ENCODE data around the gene NAGLU.

NAGLU gene

DNA sequence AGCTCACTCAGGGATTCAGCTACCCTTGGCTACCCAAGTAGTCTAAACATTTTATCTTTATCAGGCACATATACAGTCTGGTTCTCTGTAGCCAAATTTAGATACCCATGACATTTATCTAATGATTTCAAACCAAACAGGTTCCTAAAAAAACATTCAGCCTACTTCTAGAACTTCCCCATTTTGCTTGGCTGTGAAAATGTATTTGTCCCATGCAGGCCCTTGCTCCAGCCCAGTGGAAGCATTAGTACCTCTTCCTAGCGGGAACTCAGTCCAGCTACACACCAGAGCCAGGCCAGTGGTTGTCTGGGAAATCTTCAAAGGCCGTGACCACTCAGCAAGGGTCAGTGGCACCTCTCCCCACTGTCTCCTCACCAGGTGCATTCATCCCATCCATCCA is 26.2 kb upstream of the NAGLU start:
- H3K9ac ChIP-seq (ENCODE audit: low read depth in 1 of 2, low read length in 2 of 2) = no peak overlapping the region
- peaks cover 46 to 64% of the 10 kb centered on the region in 2 donors for H3K36me3 ChIP-seq (ENCODE audit: control insufficient read depth in 1 of 2, insufficient read depth in 2 of 2, low read length in 2 of 2)
- H3K4me3 ChIP-seq (ENCODE audit: low read depth in 1 of 2, low read length in 2 of 2) = no peak overlapping the region
- H3K27ac ChIP-seq (ENCODE audit: low read depth, low read length) = no peak overlapping the region
- H3K4me1 ChIP-seq (ENCODE audit: control insufficient read depth in 1 of 2, insufficient read depth in 2 of 2, low read length in 2 of 2) = peaks cover 5 to 6% of the 10 kb centered on the region in 2 donors
- no peaks in the 10 kb centered on the region for H3K9me3 ChIP-seq (ENCODE audit: control insufficient read depth in 1 of 2, low read length in 2 of 2)
- H3K27me3 ChIP-seq (ENCODE audit: control insufficient read depth in 1 of 2, insufficient read depth in 2 of 2, low read length in 2 of 2) = no peaks in the 10 kb centered on the region

GRCh38 chr17:42512246-42512645 is 23.8 kb upstream of the NAGLU start:
- peaks cover 36 to 52% of the 10 kb centered on the region in 2 donors for H3K36me3 ChIP-seq (ENCODE audit: control insufficient read depth in 1 of 2, insufficient read depth in 2 of 2, low read length in 2 of 2)
- no peak overlapping the region for H3K4me3 ChIP-seq (ENCODE audit: low read depth in 1 of 2, low read length in 2 of 2)
- no peaks in the 10 kb centered on the region for H3K9me3 ChIP-seq (ENCODE audit: control insufficient read depth in 1 of 2, low read length in 2 of 2)
- peaks cover 6 to 9% of the 10 kb centered on the region in 2 donors for H3K4me1 ChIP-seq (ENCODE audit: control insufficient read depth in 1 of 2, insufficient read depth in 2 of 2, low read length in 2 of 2)
- H3K9ac ChIP-seq (ENCODE audit: low read depth in 1 of 2, low read length in 2 of 2) = no peak overlapping the region
- H3K27me3 ChIP-seq (ENCODE audit: control insufficient read depth in 1 of 2, insufficient read depth in 2 of 2, low read length in 2 of 2) = no peaks in the 10 kb centered on the region
- peak overlapping the region; percentile 71 for H3K27ac ChIP-seq (ENCODE audit: low read depth, low read length)

DNA sequence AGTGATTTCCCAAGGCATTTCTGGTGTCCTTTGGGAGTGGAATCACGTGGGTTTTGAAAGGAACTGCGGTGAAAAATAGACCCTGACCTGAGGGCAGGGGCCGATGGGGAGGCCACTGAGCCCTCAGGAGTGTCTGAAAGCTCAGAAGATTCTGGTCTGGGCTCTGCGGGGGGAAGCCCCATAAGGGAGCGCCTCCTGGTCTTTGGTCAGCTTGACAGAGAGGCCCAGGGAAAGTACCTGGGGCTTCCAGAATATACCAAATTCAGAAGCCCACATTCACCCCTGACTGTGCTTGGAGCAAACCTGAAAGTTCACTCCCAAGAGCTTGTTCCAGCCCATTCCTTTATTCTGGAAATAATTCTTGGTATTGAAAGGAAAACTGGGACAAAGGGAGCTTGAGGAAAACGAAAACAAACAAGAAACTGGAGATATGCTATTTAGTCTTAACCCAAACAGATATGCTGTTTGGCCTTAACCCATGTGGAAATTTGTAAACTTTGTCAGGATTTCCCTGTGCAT is 23.2 kb upstream of the NAGLU start:
- peak overlapping the region; percentile 71 for H3K27ac ChIP-seq (ENCODE audit: low read depth, low read length)
- no peak overlapping the region for H3K4me3 ChIP-seq (ENCODE audit: low read depth in 1 of 2, low read length in 2 of 2)
- no peaks in the 10 kb centered on the region for H3K27me3 ChIP-seq (ENCODE audit: control insufficient read depth in 1 of 2, insufficient read depth in 2 of 2, low read length in 2 of 2)
- peaks cover 9 to 14% of the 10 kb centered on the region in 2 donors for H3K4me1 ChIP-seq (ENCODE audit: control insufficient read depth in 1 of 2, insufficient read depth in 2 of 2, low read length in 2 of 2)
- H3K9me3 ChIP-seq (ENCODE audit: control insufficient read depth in 1 of 2, low read length in 2 of 2) = no peaks in the 10 kb centered on the region
- H3K36me3 ChIP-seq (ENCODE audit: control insufficient read depth in 1 of 2, insufficient read depth in 2 of 2, low read length in 2 of 2) = peaks cover 33 to 46% of the 10 kb centered on the region in 2 donors
- H3K9ac ChIP-seq (ENCODE audit: low read depth in 1 of 2, low read length in 2 of 2) = no peak overlapping the region

- H3K4me3 ChIP-seq (ENCODE audit: low read depth in 1 of 2, low read length in 2 of 2) = no peak overlapping the region
- H3K9ac ChIP-seq (ENCODE audit: low read depth in 1 of 2, low read length in 2 of 2) = no peak overlapping the region
- no peaks in the 10 kb centered on the region for H3K9me3 ChIP-seq (ENCODE audit: control insufficient read depth in 1 of 2, low read length in 2 of 2)
- H3K27ac ChIP-seq (ENCODE audit: low read depth, low read length) = no peak overlapping the region
- peaks cover 24 to 37% of the 10 kb centered on the region in 2 donors for H3K36me3 ChIP-seq (ENCODE audit: control insufficient read depth in 1 of 2, insufficient read depth in 2 of 2, low read length in 2 of 2)
- H3K27me3 ChIP-seq (ENCODE audit: control insufficient read depth in 1 of 2, insufficient read depth in 2 of 2, low read length in 2 of 2) = no peaks in the 10 kb centered on the region
- H3K4me1 ChIP-seq (ENCODE audit: control insufficient read depth in 1 of 2, insufficient read depth in 2 of 2, low read length in 2 of 2) = peaks cover 18 to 23% of the 10 kb centered on the region in 2 donors
These were observed 22.4 kb upstream of the NAGLU start for GRCh38 chr17:42513686-42514085.

DNA sequence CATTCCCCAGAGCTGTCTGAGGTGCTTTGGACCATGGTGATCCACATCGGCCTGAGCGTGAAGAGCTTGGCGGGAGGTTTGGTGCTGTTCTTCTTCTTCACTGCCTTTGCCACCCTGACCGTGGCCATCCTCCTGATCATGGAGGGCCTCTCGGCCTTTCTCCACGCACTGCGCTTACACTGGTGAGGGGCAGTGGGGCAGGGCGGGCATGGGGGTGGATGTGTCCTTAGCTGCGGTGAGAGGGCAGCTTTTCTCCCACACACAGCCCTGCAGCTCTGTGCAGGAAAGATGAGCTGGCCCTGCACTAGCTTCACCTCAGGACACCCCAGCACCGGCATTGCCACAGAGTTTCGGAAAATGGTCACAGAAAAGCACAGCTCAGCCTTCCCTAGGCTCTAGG is 21.8 kb upstream of the NAGLU start:
- H3K4me3 ChIP-seq (ENCODE audit: low read depth in 1 of 2, low read length in 2 of 2) = no peak overlapping the region
- H3K36me3 ChIP-seq (ENCODE audit: control insufficient read depth in 1 of 2, insufficient read depth in 2 of 2, low read length in 2 of 2) = peaks cover 18 to 31% of the 10 kb centered on the region in 2 donors
- peaks cover 24 to 28% of the 10 kb centered on the region in 2 donors for H3K4me1 ChIP-seq (ENCODE audit: control insufficient read depth in 1 of 2, insufficient read depth in 2 of 2, low read length in 2 of 2)
- no peaks in the 10 kb centered on the region for H3K27me3 ChIP-seq (ENCODE audit: control insufficient read depth in 1 of 2, insufficient read depth in 2 of 2, low read length in 2 of 2)
- no peak overlapping the region for H3K27ac ChIP-seq (ENCODE audit: low read depth, low read length)
- no peaks in the 10 kb centered on the region for H3K9me3 ChIP-seq (ENCODE audit: control insufficient read depth in 1 of 2, low read length in 2 of 2)
- H3K9ac ChIP-seq (ENCODE audit: low read depth in 1 of 2, low read length in 2 of 2) = no peak overlapping the region

- peaks cover 13 to 27% of the 10 kb centered on the region in 2 donors for H3K36me3 ChIP-seq (ENCODE audit: control insufficient read depth in 1 of 2, insufficient read depth in 2 of 2, low read length in 2 of 2)
- H3K27ac ChIP-seq (ENCODE audit: low read depth, low read length) = no peak overlapping the region
These were observed 21.2 kb upstream of the NAGLU start for GRCh38 chr17:42514867-42515266.

DNA sequence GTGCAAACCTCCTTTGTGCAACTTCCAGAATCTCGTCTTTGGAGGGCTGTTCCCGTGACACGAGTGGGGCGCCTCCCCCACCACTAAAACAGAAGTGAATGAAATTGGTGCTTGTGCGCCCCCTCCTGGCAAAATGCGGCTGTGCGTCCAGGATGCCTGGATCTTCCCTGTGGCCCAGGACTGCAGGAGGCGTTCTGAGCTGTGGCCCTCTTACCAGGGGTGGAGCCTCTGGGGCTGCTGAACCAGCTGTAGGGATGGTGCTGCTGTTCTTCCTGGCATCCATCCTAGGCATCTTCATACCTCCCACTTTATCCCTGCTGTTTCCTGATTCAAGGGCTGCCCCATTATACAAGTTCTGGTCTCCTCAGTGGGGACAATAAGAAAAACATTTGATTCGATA is 18.5 kb upstream of the NAGLU start:
- Histone ChIP-seq H3K9ac (ENCODE audit: low read depth in 1 of 2, low read length in 2 of 2) (peak overlapping the region in 1 of 2 donors; percentile 64), H3K27me3 (ENCODE audit: control insufficient read depth in 1 of 2, insufficient read depth in 2 of 2, low read length in 2 of 2) (no peaks in the 10 kb centered on the region), H3K36me3 (ENCODE audit: control insufficient read depth in 1 of 2, insufficient read depth in 2 of 2, low read length in 2 of 2) (peaks cover 13 to 28% of the 10 kb centered on the region in 2 donors), H3K4me1 (ENCODE audit: control insufficient read depth in 1 of 2, insufficient read depth in 2 of 2, low read length in 2 of 2) (peaks cover 47 to 59% of the 10 kb centered on the region in 2 donors), H3K4me3 (ENCODE audit: low read depth in 1 of 2, low read length in 2 of 2) (no peak overlapping the region), H3K9me3 (ENCODE audit: control insufficient read depth in 1 of 2, low read length in 2 of 2) (no peaks in the 10 kb centered on the region), H3K27ac (ENCODE audit: low read depth, low read length) (peak overlapping the region; percentile 89)

More at GRCh38 chr17:42514867-42515266, 21.2 kb upstream of the NAGLU start:
- Histone ChIP-seq H3K9ac (ENCODE audit: low read depth in 1 of 2, low read length in 2 of 2) (no peak overlapping the region), H3K27me3 (ENCODE audit: control insufficient read depth in 1 of 2, insufficient read depth in 2 of 2, low read length in 2 of 2) (no peaks in the 10 kb centered on the region), H3K4me1 (ENCODE audit: control insufficient read depth in 1 of 2, insufficient read depth in 2 of 2, low read length in 2 of 2) (peaks cover 30 to 34% of the 10 kb centered on the region in 2 donors), H3K9me3 (ENCODE audit: control insufficient read depth in 1 of 2, low read length in 2 of 2) (no peaks in the 10 kb centered on the region), H3K4me3 (ENCODE audit: low read depth in 1 of 2, low read length in 2 of 2) (no peak overlapping the region)

DNA sequence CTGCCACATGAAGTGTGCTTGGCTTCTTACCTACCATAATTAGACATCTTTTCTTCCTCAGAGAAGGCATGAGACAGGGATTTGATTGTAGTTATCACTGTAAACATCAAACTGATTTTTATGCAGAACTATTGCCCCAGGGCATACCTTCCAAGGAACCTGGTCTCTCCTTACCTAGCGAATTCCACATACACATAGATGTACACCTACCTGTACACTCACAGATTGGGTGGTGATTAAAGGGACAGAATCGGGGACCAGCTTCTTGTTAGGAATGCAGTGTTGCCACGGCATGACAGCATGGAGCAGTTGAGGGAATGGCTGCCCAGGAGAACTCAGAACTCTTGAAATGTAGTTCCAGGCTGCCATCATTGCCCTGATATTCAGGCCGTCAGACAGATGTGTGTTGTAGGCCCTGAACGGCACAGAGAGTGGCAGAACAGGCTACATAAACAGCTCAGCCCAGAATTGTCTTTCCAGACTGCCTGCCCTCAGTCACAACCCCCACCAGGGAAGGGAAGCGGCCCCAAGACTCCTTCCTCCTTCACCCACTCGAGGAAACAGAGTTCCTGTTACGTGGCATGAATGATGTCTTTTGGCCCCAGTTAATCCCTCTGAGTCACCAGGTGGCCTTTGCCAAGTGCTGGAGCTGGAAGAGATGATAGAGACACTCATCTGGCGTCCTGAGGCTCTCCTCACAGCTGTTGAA is 17.8 kb upstream of the NAGLU start:
- Histone ChIP-seq H3K36me3 (ENCODE audit: control insufficient read depth in 1 of 2, insufficient read depth in 2 of 2, low read length in 2 of 2) (peaks cover 13 to 28% of the 10 kb centered on the region in 2 donors), H3K9me3 (ENCODE audit: control insufficient read depth in 1 of 2, low read length in 2 of 2) (no peaks in the 10 kb centered on the region), H3K27ac (ENCODE audit: low read depth, low read length) (peak overlapping the region; percentile 89), H3K4me1 (ENCODE audit: control insufficient read depth in 1 of 2, insufficient read depth in 2 of 2, low read length in 2 of 2) (peaks cover 45 to 66% of the 10 kb centered on the region in 2 donors), H3K4me3 (ENCODE audit: low read depth in 1 of 2, low read length in 2 of 2) (peak overlapping the region in 1 of 2 donors; percentile 11), H3K27me3 (ENCODE audit: control insufficient read depth in 1 of 2, insufficient read depth in 2 of 2, low read length in 2 of 2) (no peaks in the 10 kb centered on the region), H3K9ac (ENCODE audit: low read depth in 1 of 2, low read length in 2 of 2) (peak overlapping the region; percentile 40 to 64)

GRCh38 chr17:42518755-42519545 is 17.1 kb upstream of the NAGLU start:
- no peak overlapping the region for H3K4me3 ChIP-seq (ENCODE audit: low read depth in 1 of 2, low read length in 2 of 2)
- no peaks in the 10 kb centered on the region for H3K27me3 ChIP-seq (ENCODE audit: control insufficient read depth in 1 of 2, insufficient read depth in 2 of 2, low read length in 2 of 2)
- H3K9me3 ChIP-seq (ENCODE audit: control insufficient read depth in 1 of 2, low read length in 2 of 2) = no peaks in the 10 kb centered on the region
- H3K36me3 ChIP-seq (ENCODE audit: control insufficient read depth in 1 of 2, insufficient read depth in 2 of 2, low read length in 2 of 2) = peaks cover 13 to 22% of the 10 kb centered on the region in 2 donors
- H3K4me1 ChIP-seq (ENCODE audit: control insufficient read depth in 1 of 2, insufficient read depth in 2 of 2, low read length in 2 of 2) = peaks cover 45 to 60% of the 10 kb centered on the region in 2 donors
- H3K27ac ChIP-seq (ENCODE audit: low read depth, low read length) = peak overlapping the region; percentile 89
- peak overlapping the region; percentile 0 to 64 for H3K9ac ChIP-seq (ENCODE audit: low read depth in 1 of 2, low read length in 2 of 2)

All from duodenal mucosa (tissue), 2 donors.